Mammary epithelial cell (primary cell): ENCODE data around the gene DTNBP1.

Source experiments
- CTCF ChIP-seq, 2 donors: IDR thresholded peaks in 1 of 2; conservative IDR thresholded peaks in 1 of 2; 2 replicates each; pipeline ENCODE4 v1.5.1; 2011 to 2012; ENCODE audit warnings: inconsistent platforms in 2 of 2, low read length in 2 of 2, mild to moderate bottlenecking in 2 of 2, control low read depth in 1 of 2, low read depth in 1 of 2; ENCODE audit not compliant: insufficient read depth in 1 of 2; ENCODE audit errors: extremely low read depth in 1 of 2
- EZH2 ChIP-seq: IDR thresholded peaks from 2 replicates; pipeline ENCODE4 v1.6.1; 2012; ENCODE audit warnings: low read length, inconsistent platforms, borderline replicate concordance

GRCh38 chr6:15553031-15553430, 109.8 kb downstream of the DTNBP1 start:
- TF ChIP-seq EZH2 = no peak
- no peak for TF ChIP-seq CTCF (conservative IDR thresholded peaks at IDR 0.05 in 1 of 2, IDR thresholded peaks at IDR 0.05 in 1 of 2; ENCODE audit: extremely low read depth in 1 of 2, insufficient read depth in 1 of 2, low read depth in 1 of 2, low read length in 2 of 2)
